GM12891 (cell line): ENCODE data around the gene PLCB2.

ENCODE experiments used
- POLR2A ChIP-seq: IDR thresholded peaks from 2 replicates; pipeline ENCODE4 v1.6.1; 2011; ENCODE audit warnings: low read depth, low read length, control low read depth
- POLR2AphosphoS5 ChIP-seq: IDR thresholded peaks from 2 replicates; pipeline ENCODE4 v1.6.1; 2011; ENCODE audit warnings: low read depth, low read length, control low read depth
- POU2F2 ChIP-seq: IDR thresholded peaks from 2 replicates; pipeline ENCODE4 v1.6.1; 2011; ENCODE audit warnings: low read depth, mild to moderate bottlenecking, control low read depth, low read length, moderate library complexity
- SPI1 ChIP-seq: IDR thresholded peaks from 2 replicates; pipeline ENCODE4 v1.6.1; 2011; ENCODE audit warnings: low read depth, low read length, control low read depth
- TAF1 ChIP-seq: IDR thresholded peaks from 2 replicates; pipeline ENCODE4 v1.6.1; 2011; ENCODE audit warnings: low read depth, low read length, control low read depth

- no peak for TF ChIP-seq POLR2A
- no peak for TF ChIP-seq POLR2AphosphoS5
- no peak for TF ChIP-seq TAF1
- no peak for TF ChIP-seq POU2F2
- no peak for TF ChIP-seq SPI1
These were observed 4.8 kb downstream of the PLCB2 start for GRCh38 chr15:40302981-40303380.
